Thyroid gland (tissue), 4 donors: ENCODE data around the gene TMEM175. TPM values are rescaled to one million over a fixed set of nuclear protein-coding genes. Genes with fewer than 3 reads are reported as not detected.

Source experiments
- DNase-seq, 2 donors: peaks; one replicate each; pipeline ENCODE4 v3.0.0-alpha.2; 2019
- H3K27ac ChIP-seq, 3 donors: fragments of 200-600 bp; sonication (generic); 1 replicate in 2 of 3; 2 replicates in 1 of 3; pipeline ENCODE4 v1.5.1; 2016 to 2019; ENCODE audit warnings: mild to moderate bottlenecking in 1 of 3, moderate library complexity in 1 of 3
- H3K27me3 ChIP-seq: fragments of 200-600 bp; sonication (generic); one replicate; pipeline ENCODE4 v1.5.1; 2019
- H3K36me3 ChIP-seq, 2 donors: fragments of 200-600 bp; sonication (generic); one replicate each; pipeline ENCODE4 v1.5.1; 2016 to 2019
- H3K4me1 ChIP-seq, 2 donors: fragments of 200-600 bp; sonication (generic); one replicate each; pipeline ENCODE4 v1.5.1; 2017 to 2019
- H3K4me3 ChIP-seq, 3 donors: fragments of 200-600 bp; sonication (generic); replicated peaks in 1 of 3; 1 replicate in 2 of 3; 2 replicates in 1 of 3; pipeline ENCODE4 v1.5.1; 2016; ENCODE audit warnings: mild to moderate bottlenecking in 1 of 3
- H3K9me3 ChIP-seq: fragments of 200-600 bp; sonication (generic); one replicate; pipeline ENCODE4 v1.5.1; 2017
- CTCF ChIP-seq, 6 experiments: fragments of 200-600 bp in 3 of 6; fragments of 450-650 bp in 3 of 6; sonication (generic) in 3 of 6; IDR thresholded peaks; one replicate each; pipeline ENCODE4 v1.5.1; 2016 to 2019; ENCODE audit warnings: antibody characterized with exemption in 6 of 6, mild to moderate bottlenecking in 2 of 6, inconsistent platforms in 1 of 6, moderate library complexity in 1 of 6
- POLR2A ChIP-seq, 2 donors: fragments of 450-650 bp; IDR thresholded peaks; one replicate each; pipeline ENCODE4 v1.6.1; 2017; ENCODE audit warnings: antibody characterized with exemption in 2 of 2, mild to moderate bottlenecking in 2 of 2, moderate library complexity in 1 of 2
- WGBS, 2 donors: methylation state at CpG; one replicate each; pipeline ENCODE4 v1.1.5; 2017; 5-methylcytosine and 5-hydroxymethylcytosine counted together
- intact Hi-C: fragments of 100-400 bp; cut with DNase I; formaldehyde crosslinking; loops from one replicate; pipeline ENCODE4 v1.15.1; 2023
- total RNA-seq, 4 donors: library from RNA; depleted of rRNA; stranded (reverse); fragments of >200 nt; gene quantifications; one replicate each; pipeline ENCODE4 v1.2.3, GENCODE V29; 2016

TMEM175 gene
- total RNA-seq, 4 donors from 2014 or later = 33.6 to 63.9 (median 40.4) TPM

- intact Hi-C loops = no loop called here
Measured at GRCh38 chr4:1004557-1005485, 72.6 kb downstream of the TMEM175 start.

GRCh38 chr4:1006856-1007255 is 74.6 kb downstream of the TMEM175 start:
- Histone ChIP-seq H3K27me3 (peaks cover 21% of the 10 kb centered on the region), H3K4me1 (peaks cover 24 to 35% of the 10 kb centered on the region in 2 donors), H3K9me3 (no peaks in the 10 kb centered on the region), H3K4me3 (no peak overlapping the region), H3K36me3 (no peaks in the 10 kb centered on the region), H3K27ac (no peak overlapping the region)
- 86 to 90% methylated on average over 5 of the region's 5 CpGs for WGBS, 2 donors
- intact Hi-C loops = no loop called here
- DNase-seq = no peak
- no peak for TF ChIP-seq POLR2A (IDR thresholded peaks at IDR 0.05)
- TF ChIP-seq CTCF (IDR thresholded peaks at IDR 0.05) = no peak

More at GRCh38 chr4:1004557-1005485, 72.6 kb downstream of the TMEM175 start:
- no peak overlapping the region for H3K4me3 ChIP-seq
- H3K27me3 ChIP-seq = peaks cover 25% of the 10 kb centered on the region
- WGBS, 2 donors = 78 to 85% methylated on average over 16 to 18 of the region's 25 CpGs
- no peak for TF ChIP-seq POLR2A (IDR thresholded peaks at IDR 0.05)
- no peak for TF ChIP-seq CTCF (IDR thresholded peaks at IDR 0.05)
- no peaks in the 10 kb centered on the region for H3K36me3 ChIP-seq
- H3K9me3 ChIP-seq = no peaks in the 10 kb centered on the region
- no peak overlapping the region for H3K27ac ChIP-seq
- peaks cover 12 to 26% of the 10 kb centered on the region in 2 donors for H3K4me1 ChIP-seq
- no peak for DNase-seq

Other genes with a start within 250 kb of the TMEM175 start
- gene SLC49A3, start 243.3 kb upstream of the TMEM175 start, total RNA-seq = 10 to 100 TPM; 14.9 to 27.1 (median 18.3) TPM
- gene PCGF3, start 226.6 kb upstream of the TMEM175 start, total RNA-seq = 10 to 100 TPM; 41.4 to 60.0 (median 50.2) TPM
- gene CPLX1, start 106.3 kb upstream of the TMEM175 start, total RNA-seq = 1 to 10 TPM in 2 of 4 donors, under 1 TPM in 1, not detected in 1; 0.75 to 3.2 (median 1.4) TPM
- 100 to 1,000 TPM in 3 of 4 donors, 10 to 100 TPM in 1; 86.4 to 184 (median 153) TPM for gene GAK, start 144 bp upstream of the TMEM175 start, total RNA-seq
- 10 to 100 TPM; 10.2 to 17.0 (median 11.6) TPM for gene DGKQ, start 41.1 kb downstream of the TMEM175 start, total RNA-seq
- 10 to 100 TPM in 3 of 4 donors, 1 to 10 TPM in 1; 9.7 to 32.3 (median 25.0) TPM for gene IDUA, start 54.6 kb downstream of the TMEM175 start, total RNA-seq
- under 1 TPM; 0.15 to 0.33 (median 0.24) TPM for gene SLC26A1, start 60.9 kb downstream of the TMEM175 start, total RNA-seq
- 10 to 100 TPM; 59.0 to 93.9 (median 77.2) TPM for gene FGFRL1, start 79.2 kb downstream of the TMEM175 start, total RNA-seq
- 10 to 100 TPM in 1 of 4 donors, 1 to 10 TPM in 3; 6.7 to 31.1 (median 8.6) TPM for gene RNF212, start 181.1 kb downstream of the TMEM175 start, total RNA-seq
- gene SPON2, start 240.1 kb downstream of the TMEM175 start, total RNA-seq = 10 to 100 TPM in 2 of 4 donors, 1 to 10 TPM in 2; 2.4 to 14.1 (median 6.6) TPM